Measurements from ENCODE around the gene EIF3D.

EIF3D gene

DNA sequence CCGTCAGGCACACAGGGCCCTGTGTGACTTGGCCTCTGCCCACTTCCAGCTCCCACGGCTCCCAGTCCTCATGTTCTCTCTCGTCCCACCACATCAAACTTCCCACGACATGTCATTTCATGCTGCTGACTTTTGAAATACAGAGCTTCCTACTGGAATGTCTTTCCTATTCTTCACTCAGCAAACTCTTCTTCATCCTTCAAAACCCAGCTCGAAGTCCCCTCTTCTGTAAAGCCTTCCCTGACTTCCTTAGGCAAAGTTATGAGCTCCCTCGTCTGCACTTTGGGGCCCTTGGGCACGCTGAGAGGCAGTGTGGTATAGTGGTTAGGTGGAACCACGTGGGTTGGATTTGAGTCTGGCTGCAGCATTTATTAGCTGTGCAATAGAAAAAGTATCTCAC is 37.8 kb upstream of the EIF3D start:
- H3K79me2 ChIP-seq (ENCODE audit: insufficient read depth, low read depth) = no peaks in the 10 kb centered on the region
- H4K20me1 ChIP-seq (ENCODE audit: insufficient read depth) = no peaks in the 10 kb centered on the region
- H3K27me3 ChIP-seq (ENCODE audit: insufficient read depth, low read depth) = peaks cover 80% of the 10 kb centered on the region
- H3K4me3 ChIP-seq (IDR thresholded peaks at IDR 0.05; ENCODE audit: insufficient read depth, low read depth, low read length) = no peak overlapping the region
- H2AFZ ChIP-seq (ENCODE audit: low read depth) = no peak overlapping the region
- no peaks in the 10 kb centered on the region for H3K36me3 ChIP-seq (ENCODE audit: insufficient read depth)
- H3K9ac ChIP-seq = no peak overlapping the region
- no peak overlapping the region for H3K4me2 ChIP-seq
- H3K27ac ChIP-seq = no peak overlapping the region
- no peaks in the 10 kb centered on the region for H3K4me1 ChIP-seq (ENCODE audit: low read depth, poor library complexity, severe bottlenecking)
- no peak for TF ChIP-seq CTCF (conservative IDR thresholded peaks at IDR 0.05; ENCODE audit: low read depth, low read length)

GRCh38 chr22:36565686-36566085 is 36.7 kb upstream of the EIF3D start:
- Histone ChIP-seq H3K27me3 (ENCODE audit: insufficient read depth, low read depth) (peaks cover 90% of the 10 kb centered on the region), H3K4me3 (IDR thresholded peaks at IDR 0.05; ENCODE audit: insufficient read depth, low read depth, low read length) (no peak overlapping the region)

GRCh38 chr22:36565159-36565507 is 36.2 kb upstream of the EIF3D start:
- Histone ChIP-seq H3K27ac (no peak overlapping the region), H3K4me3 (IDR thresholded peaks at IDR 0.05; ENCODE audit: insufficient read depth, low read depth, low read length) (no peak overlapping the region), H3K4me2 (no peak overlapping the region), H3K27me3 (ENCODE audit: insufficient read depth, low read depth) (peaks cover 94% of the 10 kb centered on the region), H2AFZ (ENCODE audit: low read depth) (no peak overlapping the region), H3K36me3 (ENCODE audit: insufficient read depth) (no peaks in the 10 kb centered on the region), H3K9ac (no peak overlapping the region), H4K20me1 (ENCODE audit: insufficient read depth) (no peaks in the 10 kb centered on the region), H3K4me1 (ENCODE audit: low read depth, poor library complexity, severe bottlenecking) (no peaks in the 10 kb centered on the region), H3K79me2 (ENCODE audit: insufficient read depth, low read depth) (no peaks in the 10 kb centered on the region)
- no peak for TF ChIP-seq CTCF (conservative IDR thresholded peaks at IDR 0.05; ENCODE audit: low read depth, low read length)

More at GRCh38 chr22:36565686-36566085, 36.7 kb upstream of the EIF3D start:
- TF ChIP-seq CTCF (conservative IDR thresholded peaks at IDR 0.05; ENCODE audit: low read depth, low read length) = no peak
- Histone ChIP-seq H3K4me1 (ENCODE audit: low read depth, poor library complexity, severe bottlenecking) (no peaks in the 10 kb centered on the region), H3K4me2 (no peak overlapping the region), H3K9ac (no peak overlapping the region), H2AFZ (ENCODE audit: low read depth) (no peak overlapping the region), H4K20me1 (ENCODE audit: insufficient read depth) (no peaks in the 10 kb centered on the region), H3K27ac (no peak overlapping the region), H3K36me3 (ENCODE audit: insufficient read depth) (no peaks in the 10 kb centered on the region), H3K79me2 (ENCODE audit: insufficient read depth, low read depth) (no peaks in the 10 kb centered on the region)

DNA sequence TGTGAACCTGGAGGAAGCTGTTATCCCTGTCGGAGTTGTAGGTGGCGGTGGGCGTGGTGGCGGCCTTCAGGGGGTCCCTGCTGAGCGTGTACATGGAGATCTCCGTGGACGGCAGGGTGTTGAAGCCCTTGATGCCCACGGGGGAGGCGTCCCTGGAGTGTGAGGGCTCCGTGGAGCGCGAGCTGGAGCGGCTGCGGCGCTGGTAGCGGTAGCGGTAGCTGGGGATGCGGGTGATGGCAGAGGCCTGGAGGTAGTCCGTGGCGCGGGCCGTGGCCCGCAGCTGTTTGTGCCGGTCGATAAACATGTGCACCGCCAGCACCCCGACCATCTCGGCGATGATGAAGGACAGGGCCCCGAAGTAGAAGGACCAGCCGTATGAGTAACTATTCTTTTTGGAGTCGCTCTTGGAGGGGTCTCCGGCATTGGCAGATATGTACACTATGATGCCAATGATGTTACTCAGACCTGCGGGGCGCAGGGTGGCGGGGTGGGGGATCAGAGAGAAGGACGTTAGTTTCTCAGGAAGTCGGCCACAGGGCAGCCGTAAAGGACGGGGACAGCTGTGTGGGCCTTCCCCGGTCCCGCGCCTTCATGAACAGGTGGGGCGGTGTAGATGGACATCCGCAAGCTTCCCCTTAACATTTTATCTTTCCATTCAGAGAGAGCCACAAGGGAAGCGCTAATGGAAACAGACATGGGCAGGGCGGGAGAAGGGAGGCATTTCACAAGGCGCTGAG is 35.6 kb upstream of the EIF3D start:
- Histone ChIP-seq H3K4me1 (ENCODE audit: low read depth, poor library complexity, severe bottlenecking) (no peaks in the 10 kb centered on the region), H2AFZ (ENCODE audit: low read depth) (no peak overlapping the region), H3K9ac (no peak overlapping the region), H3K36me3 (ENCODE audit: insufficient read depth) (no peaks in the 10 kb centered on the region), H3K4me2 (no peak overlapping the region), H3K27me3 (ENCODE audit: insufficient read depth, low read depth) (peaks cover 94% of the 10 kb centered on the region), H3K27ac (no peak overlapping the region), H3K4me3 (IDR thresholded peaks at IDR 0.05; ENCODE audit: insufficient read depth, low read depth, low read length) (no peak overlapping the region), H3K79me2 (ENCODE audit: insufficient read depth, low read depth) (no peaks in the 10 kb centered on the region), H4K20me1 (ENCODE audit: insufficient read depth) (no peaks in the 10 kb centered on the region)
- TF ChIP-seq CTCF (conservative IDR thresholded peaks at IDR 0.05; ENCODE audit: low read depth, low read length) = no peak

Measured in KMS-11 (cell line).